Transverse colon (tissue), 4 donors: ENCODE results near the gene VAT1. TPM values are rescaled to one million over a fixed set of nuclear protein-coding genes. Genes with fewer than 3 reads are reported as not detected.

ENCODE experiments used
- DNase-seq: peaks from one replicate; pipeline ENCODE4 v3.0.0-alpha.2; 2019
- H3K27ac ChIP-seq, 4 donors: fragments of 200-600 bp; sonication (generic); 2 replicates each; pipeline ENCODE4 v1.5.1; 2016 to 2018; ENCODE audit warnings: inconsistent platforms in 4 of 4
- H3K27me3 ChIP-seq: fragments of 200-600 bp; sonication (generic); 2 replicates; pipeline ENCODE4 v1.5.1; 2017; ENCODE audit warnings: inconsistent platforms
- H3K36me3 ChIP-seq, 4 donors: fragments of 200-600 bp; sonication (generic); 2 replicates each; pipeline ENCODE4 v1.5.1; 2017 to 2019; ENCODE audit warnings: inconsistent platforms in 4 of 4
- H3K4me1 ChIP-seq, 4 donors: fragments of 200-600 bp; sonication (generic); 2 replicates each; pipeline ENCODE4 v1.5.1; 2017 to 2020; ENCODE audit warnings: inconsistent platforms in 4 of 4
- H3K4me3 ChIP-seq, 4 donors: fragments of 200-600 bp; sonication (generic); 1 replicate in 1 of 4; 2 replicates in 3 of 4; pipeline versions ENCODE4 v1.5.1 to v1.6.1; 2017 to 2019; ENCODE audit warnings: inconsistent platforms in 4 of 4
- H3K9me3 ChIP-seq, 2 donors: fragments of 200-600 bp; sonication (generic); 2 replicates each; pipeline ENCODE4 v1.5.1; 2017 to 2019; ENCODE audit warnings: inconsistent platforms in 2 of 2
- EP300 ChIP-seq: sonication (generic); formaldehyde crosslinking; IDR thresholded peaks from one replicate; pipeline ENCODE4 v1.6.1; 2017; ENCODE audit warnings: antibody characterized with exemption, low read depth
- POLR2A ChIP-seq: fragments of 450-650 bp; IDR thresholded peaks from one replicate; pipeline ENCODE4 v1.6.1; 2016; ENCODE audit warnings: antibody characterized with exemption, mild to moderate bottlenecking, moderate library complexity
- POLR2AphosphoS5 ChIP-seq, 3 donors: sonication (generic); formaldehyde crosslinking; IDR thresholded peaks; one replicate each; pipeline ENCODE4 v1.6.1; 2016; ENCODE audit warnings: antibody characterized with exemption in 3 of 3
- WGBS, 2 donors: methylation state at CpG; one replicate each; pipeline ENCODE4 v1.1.5; 2018; ENCODE audit warnings: low coverage in 1 of 2; 5-methylcytosine and 5-hydroxymethylcytosine counted together
- in situ Hi-C, 4 donors: fragments of 200-750 bp; cut with MboI; loops; one replicate each; pipeline versions ENCODE4 v1.15.0 to v1.15.1; 2017; ENCODE audit warnings: low sequenced_read_pairs in 3 of 4, low pct_ligation_motif_present in 1 of 4, low pct_unique_long_range_greater_than_20kb in 1 of 4
- intact Hi-C: fragments of 100-400 bp; cut with DNase I; formaldehyde crosslinking; loops from one replicate; pipeline ENCODE4 v1.15.1; 2023; ENCODE audit warnings: low total_unique reads
- total RNA-seq, 4 donors: library from RNA; depleted of rRNA; stranded (reverse); fragments of >200 nt; gene quantifications; one replicate each; pipeline ENCODE4 v1.1.0, GENCODE V29; 2016
- TF ChIP-seq, protein P1 (sequence below), 5 experiments: fragments of 200-600 bp in 3 of 5; fragments of 450-650 bp in 2 of 5; sonication (generic) in 3 of 5; IDR thresholded peaks; 1 replicate in 2 of 5; 2 replicates in 3 of 5; pipeline ENCODE4 v1.5.1; 2016 to 2017; ENCODE audit warnings: antibody characterized with exemption in 5 of 5, inconsistent platforms in 3 of 5, mild to moderate bottlenecking in 2 of 5, moderate library complexity in 1 of 5

Gene VAT1
- total RNA-seq, 4 donors from 2014 or later = 26.2 to 94.1 (median 65.7) TPM

DNA sequence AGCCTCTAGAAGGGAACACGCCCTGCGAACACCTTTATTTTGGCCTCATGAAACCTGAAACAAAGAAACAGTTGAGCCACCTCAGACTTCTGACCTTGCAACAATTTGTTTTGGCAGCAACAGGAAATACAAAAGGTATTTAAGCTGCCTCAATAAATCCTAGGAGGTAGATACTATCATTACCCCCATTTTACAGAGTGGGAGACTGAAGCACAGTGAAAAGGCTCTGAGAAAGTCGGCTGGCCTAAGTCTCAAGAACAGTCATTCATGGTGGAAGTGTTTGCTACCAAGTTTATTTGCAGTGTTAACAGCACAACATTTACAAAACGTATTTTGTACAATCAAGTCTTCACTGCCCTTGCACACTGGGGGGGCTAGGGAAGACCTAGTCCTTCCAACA, 21.8 kb upstream of the VAT1 start:
- H3K4me1 ChIP-seq = no peaks in the 10 kb centered on the region
- no peak for DNase-seq
- no peaks in the 10 kb centered on the region for H3K27me3 ChIP-seq
- intact Hi-C loops = no loop called here
- H3K36me3 ChIP-seq = no peaks in the 10 kb centered on the region
- in situ Hi-C loops = loop anchor here in 1 of 4 donors (25.0 kb wide), 1 partner anchor 293 kb away; no protein-coding TSS in a partner anchor
- TF ChIP-seq, protein P1, sequence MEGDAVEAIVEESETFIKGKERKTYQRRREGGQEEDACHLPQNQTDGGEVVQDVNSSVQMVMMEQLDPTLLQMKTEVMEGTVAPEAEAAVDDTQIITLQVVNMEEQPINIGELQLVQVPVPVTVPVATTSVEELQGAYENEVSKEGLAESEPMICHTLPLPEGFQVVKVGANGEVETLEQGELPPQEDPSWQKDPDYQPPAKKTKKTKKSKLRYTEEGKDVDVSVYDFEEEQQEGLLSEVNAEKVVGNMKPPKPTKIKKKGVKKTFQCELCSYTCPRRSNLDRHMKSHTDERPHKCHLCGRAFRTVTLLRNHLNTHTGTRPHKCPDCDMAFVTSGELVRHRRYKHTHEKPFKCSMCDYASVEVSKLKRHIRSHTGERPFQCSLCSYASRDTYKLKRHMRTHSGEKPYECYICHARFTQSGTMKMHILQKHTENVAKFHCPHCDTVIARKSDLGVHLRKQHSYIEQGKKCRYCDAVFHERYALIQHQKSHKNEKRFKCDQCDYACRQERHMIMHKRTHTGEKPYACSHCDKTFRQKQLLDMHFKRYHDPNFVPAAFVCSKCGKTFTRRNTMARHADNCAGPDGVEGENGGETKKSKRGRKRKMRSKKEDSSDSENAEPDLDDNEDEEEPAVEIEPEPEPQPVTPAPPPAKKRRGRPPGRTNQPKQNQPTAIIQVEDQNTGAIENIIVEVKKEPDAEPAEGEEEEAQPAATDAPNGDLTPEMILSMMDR (IDR thresholded peaks at IDR 0.05) = no peak
- TF ChIP-seq EP300 = no peak
- no peak for TF ChIP-seq POLR2AphosphoS5 (IDR thresholded peaks at IDR 0.05)
- no peak for TF ChIP-seq POLR2A
- no peaks in the 10 kb centered on the region for H3K9me3 ChIP-seq
- H3K27ac ChIP-seq = no peak overlapping the region
- 71 to 86% methylated on average over 2 to 4 of the region's 4 CpGs for WGBS, 2 donors
- no peak overlapping the region for H3K4me3 ChIP-seq

DNA sequence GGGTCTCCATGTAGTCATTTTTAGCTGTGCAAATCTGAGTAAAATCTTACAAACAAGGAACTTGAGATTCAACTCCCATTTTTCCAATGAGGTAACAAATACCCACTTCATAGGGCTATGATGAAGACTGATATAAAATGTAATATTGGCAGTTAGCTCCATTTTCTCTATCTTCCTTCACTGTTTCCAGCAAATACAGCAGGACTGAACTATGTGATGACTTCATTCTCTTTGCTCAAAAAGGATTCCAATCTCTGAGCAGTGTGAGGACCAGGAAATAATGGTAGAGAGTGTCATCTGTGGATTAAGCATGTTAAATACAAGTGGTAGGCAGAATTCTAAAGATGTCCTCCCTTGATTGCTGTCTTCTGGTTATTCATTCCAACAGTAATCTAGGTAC, 21.1 kb upstream of the VAT1 start:
- H3K27ac ChIP-seq = no peak overlapping the region
- intact Hi-C loops = no loop called here
- no peak for DNase-seq

DNA sequence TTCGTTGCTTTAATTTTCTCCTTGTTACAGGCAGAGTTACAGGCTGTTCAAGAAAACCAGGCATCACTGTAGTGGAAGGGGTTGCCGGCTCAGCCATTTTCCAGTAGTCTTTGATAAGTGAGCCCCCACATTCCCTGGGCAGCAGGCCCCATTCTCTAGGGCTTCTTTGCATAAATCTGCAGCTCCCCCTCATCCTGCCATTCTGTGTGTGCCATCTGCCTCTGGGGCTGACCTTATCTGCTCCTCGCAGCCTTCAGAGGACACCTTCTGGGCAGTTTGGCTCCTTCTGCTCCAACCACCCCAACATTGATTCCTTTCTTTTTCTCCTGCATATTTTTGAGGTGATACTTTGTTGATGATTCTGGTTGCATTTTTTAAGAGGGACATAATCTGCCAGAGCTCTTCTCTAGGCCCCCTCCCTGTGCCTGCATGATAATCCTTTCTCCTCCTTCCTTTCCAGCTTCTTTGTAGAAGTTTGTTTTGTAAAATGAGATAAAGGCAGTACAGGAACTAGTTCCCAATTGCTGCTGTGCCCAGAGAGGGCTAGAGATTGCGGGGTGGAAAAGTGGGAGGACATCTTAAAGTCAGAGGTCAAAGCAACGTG, 19.9 kb upstream of the VAT1 start:
- no peak for DNase-seq
- Histone ChIP-seq H3K36me3 (no peaks in the 10 kb centered on the region), H3K4me3 (no peak overlapping the region), H3K27me3 (no peaks in the 10 kb centered on the region), H3K4me1 (no peaks in the 10 kb centered on the region), H3K27ac (no peak overlapping the region), H3K9me3 (no peaks in the 10 kb centered on the region)
- WGBS, 2 donors = 96 to 100% methylated on average over 1 to 5 of the region's 5 CpGs
- in situ Hi-C loops = loop anchor here in 1 of 4 donors (25.0 kb wide), 1 partner anchor 295 kb away; no protein-coding TSS in a partner anchor
- intact Hi-C loops = no loop called here
- TF ChIP-seq, protein P1 (IDR thresholded peaks at IDR 0.05) = no peak
- TF ChIP-seq EP300 (no peak), POLR2AphosphoS5 (IDR thresholded peaks at IDR 0.05) (no peak), POLR2A (no peak)

More for the DNA sequence above, 21.1 kb upstream of the VAT1 start:
- Histone ChIP-seq H3K4me1 (no peaks in the 10 kb centered on the region), H3K9me3 (no peaks in the 10 kb centered on the region), H3K4me3 (no peak overlapping the region), H3K36me3 (no peaks in the 10 kb centered on the region), H3K27me3 (no peaks in the 10 kb centered on the region)
- TF ChIP-seq POLR2A (no peak), EP300 (no peak)
- TF ChIP-seq, protein P1 (IDR thresholded peaks at IDR 0.05) = no peak
- in situ Hi-C loops = loop anchor here in 1 of 4 donors (25.0 kb wide), 1 partner anchor 294 kb away; no protein-coding TSS in a partner anchor

DNA sequence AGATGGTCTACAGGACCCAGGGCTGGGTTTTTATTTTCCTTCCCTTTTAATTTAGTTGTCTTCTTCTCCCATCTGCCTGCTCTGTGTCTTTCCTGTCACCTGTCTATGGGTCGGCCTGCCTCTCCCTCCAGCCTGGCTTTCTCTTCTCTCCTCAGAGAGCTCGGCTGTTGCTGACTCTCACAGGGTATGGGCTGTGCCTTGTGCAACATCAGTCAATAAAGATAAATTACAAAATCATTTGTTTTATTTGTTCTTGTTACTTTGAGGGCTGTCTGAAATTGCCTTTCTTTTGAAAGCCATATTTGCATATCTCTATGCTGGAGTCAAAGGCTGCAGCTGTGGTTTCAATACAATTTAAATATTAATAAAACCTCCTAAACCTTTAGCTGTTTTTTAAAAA, 18.5 kb upstream of the VAT1 start:
- WGBS, 2 donors = 69 to 90% methylated on average over 2 of the region's 2 CpGs

More for the DNA sequence above, 18.5 kb upstream of the VAT1 start:
- intact Hi-C loops = no loop called here
- H3K27ac ChIP-seq = no peak overlapping the region
- no peak for DNase-seq
- H3K4me1 ChIP-seq = no peaks in the 10 kb centered on the region
- TF ChIP-seq, protein P1 (IDR thresholded peaks at IDR 0.05) = no peak
- TF ChIP-seq EP300 = no peak
- no peak for TF ChIP-seq POLR2A
- TF ChIP-seq POLR2AphosphoS5 (IDR thresholded peaks at IDR 0.05) = no peak
- in situ Hi-C loops = loop anchor here in 1 of 4 donors (25.0 kb wide), 1 partner anchor 297 kb away; no protein-coding TSS in a partner anchor
- no peaks in the 10 kb centered on the region for H3K9me3 ChIP-seq
- H3K36me3 ChIP-seq = no peaks in the 10 kb centered on the region
- H3K27me3 ChIP-seq = no peaks in the 10 kb centered on the region
- no peak overlapping the region for H3K4me3 ChIP-seq
